Stimulated activated CD8-positive, alpha-beta memory T cell treated with anti-CD3 and anti-CD28 coated beads, Interleukin-15, amount 100 ng/mL, for 24 hours (primary cell): Measurements from ENCODE around the gene DGKI.

Experiments used
- DNase-seq: peaks from one replicate; pipeline ENCODE4 v3.0.0-alpha.2; 2020; ENCODE audit warnings: low read depth

Gene DGKI

GRCh38 chr7:137342828-137343261, 503.9 kb downstream of the DGKI start:
- DNase-seq: no peak

GRCh38 chr7:137342265-137342664, 504.5 kb downstream of the DGKI start:
- DNase-seq: no peak

GRCh38 chr7:137337902-137338301, 508.9 kb downstream of the DGKI start:
- no peak for DNase-seq

GRCh38 chr7:137335814-137336213, 511.0 kb downstream of the DGKI start:
- DNase-seq: no peak

GRCh38 chr7:137331378-137331777, 515.4 kb downstream of the DGKI start:
- no peak for DNase-seq
